ENCODE data around the gene ST8SIA6.
"Not testable (repeated sequence)": the region's sequence is repeated elsewhere in the genome, so short reads cannot be mapped to it uniquely, and the experiment has no call there.

ST8SIA6 gene

DNA sequence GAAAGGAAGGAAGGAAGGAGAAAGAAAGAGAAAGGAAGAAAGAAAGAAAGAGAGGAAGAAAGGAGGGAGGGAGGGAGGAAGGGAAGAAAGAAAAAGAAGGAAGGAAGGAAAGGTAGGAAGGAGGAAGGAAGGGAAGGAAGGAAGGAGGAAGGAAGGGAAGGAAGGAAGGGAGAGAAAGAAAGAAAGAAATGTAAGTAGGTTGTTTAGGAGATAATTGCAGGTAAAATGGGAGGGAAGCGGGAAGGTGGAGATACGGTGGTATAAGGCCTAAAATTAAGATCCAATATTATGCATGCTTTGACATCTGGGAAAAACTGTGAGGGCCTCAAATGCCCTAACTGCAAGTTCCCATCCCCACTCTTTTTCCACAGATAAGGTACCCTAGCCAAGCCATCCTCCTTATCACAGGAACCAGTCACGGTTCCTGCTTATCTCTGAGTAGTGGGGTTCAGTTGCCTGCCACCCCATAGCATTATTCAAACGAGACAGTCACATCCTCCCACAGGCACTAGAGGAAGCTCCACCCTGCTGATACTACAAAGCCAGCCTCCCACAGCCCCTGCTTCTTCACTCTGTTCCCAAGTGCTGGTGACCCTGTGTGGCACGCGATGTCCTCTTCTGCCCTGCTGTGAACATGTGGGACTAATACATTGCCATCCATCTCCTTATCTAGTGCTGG lies 28.7 kb downstream of the ST8SIA6 start:
- no peak for DNase-seq

DNA sequence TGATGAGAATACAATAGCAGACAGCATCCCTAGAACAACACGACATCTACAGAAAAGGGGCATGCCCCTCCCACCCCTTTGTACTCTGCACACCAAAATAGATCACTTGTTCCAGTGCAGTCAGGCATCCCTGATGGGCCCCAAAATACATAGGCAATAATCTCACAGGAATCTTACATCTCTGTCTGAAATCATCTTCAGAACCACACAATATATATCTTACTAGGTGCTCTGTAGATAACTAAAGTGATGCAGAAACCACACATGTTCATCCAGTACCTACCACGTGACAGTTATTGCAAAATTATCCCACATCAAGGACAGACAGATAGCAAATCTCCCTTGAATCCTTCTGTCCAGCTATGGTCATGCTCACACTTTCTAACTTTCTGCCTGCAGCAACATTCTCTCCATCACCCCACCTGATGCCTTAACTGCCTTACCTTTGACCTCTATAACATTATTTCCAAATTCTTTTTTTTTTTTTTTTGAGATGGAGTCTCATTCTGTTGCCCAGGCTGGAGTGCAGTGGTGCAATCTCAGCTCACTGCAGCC lies 30.7 kb downstream of the ST8SIA6 start:
- DNase-seq = no peak

- DNase-seq = no peak
Measured at GRCh38 chr10:17422931-17423330, 31.5 kb downstream of the ST8SIA6 start.

DNA sequence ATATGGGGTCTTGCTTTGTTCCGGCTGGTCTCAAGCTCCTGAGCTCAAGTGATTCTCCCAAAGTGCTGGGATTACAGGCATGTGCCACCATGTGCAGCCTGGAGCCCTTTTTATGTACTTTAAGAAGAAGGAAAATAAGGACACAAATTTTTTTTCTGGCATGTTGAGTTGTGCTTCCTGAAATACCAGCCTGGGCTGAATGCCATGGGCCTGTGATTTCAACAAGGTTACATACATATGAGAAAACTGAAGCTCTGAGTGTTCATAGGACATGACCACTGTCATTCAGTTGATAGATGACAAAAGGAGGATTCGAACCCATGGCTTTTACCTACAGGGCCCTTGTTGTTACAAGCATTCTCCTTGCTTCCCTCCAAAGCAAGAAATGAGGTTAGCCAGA lies 36.1 kb downstream of the ST8SIA6 start:
- DNase-seq = no peak

GRCh38 chr10:17416442-17417211 lies 37.8 kb downstream of the ST8SIA6 start:
- no peak for DNase-seq

DNA sequence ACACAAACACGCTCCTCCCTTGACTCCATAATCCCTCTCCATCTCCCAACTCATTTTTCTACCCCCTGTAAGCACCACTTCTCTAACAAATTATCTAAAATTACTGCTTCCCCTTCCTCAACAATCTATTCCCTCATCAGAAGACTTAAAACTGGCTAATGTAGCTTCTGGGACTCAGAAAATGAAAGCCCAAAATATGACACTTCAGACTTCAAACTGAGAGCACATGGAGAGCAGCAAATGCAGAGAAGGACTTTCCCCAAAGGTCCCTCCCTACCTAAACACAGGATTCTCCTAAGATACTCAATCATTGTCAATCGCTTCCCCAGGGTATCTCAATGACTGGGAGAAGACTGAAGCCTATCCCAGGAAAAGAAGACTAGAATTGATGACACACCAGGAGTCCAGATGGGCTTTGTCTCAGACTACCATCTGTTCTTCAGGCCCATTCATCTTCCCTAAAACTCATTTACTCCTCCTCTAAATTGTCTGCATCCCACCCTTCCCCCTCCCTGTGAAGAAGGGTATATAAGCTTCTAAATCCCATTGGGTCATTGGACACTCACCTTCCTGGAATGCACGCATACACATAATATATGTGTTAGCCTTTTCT lies 39.2 kb downstream of the ST8SIA6 start:
- DNase-seq = peak; percentile 17

GRCh38 chr10:17414484-17414883 lies 39.9 kb downstream of the ST8SIA6 start:
- no peak for DNase-seq

GRCh38 chr10:17413876-17414275 lies 40.5 kb downstream of the ST8SIA6 start:
- no peak for DNase-seq

DNA sequence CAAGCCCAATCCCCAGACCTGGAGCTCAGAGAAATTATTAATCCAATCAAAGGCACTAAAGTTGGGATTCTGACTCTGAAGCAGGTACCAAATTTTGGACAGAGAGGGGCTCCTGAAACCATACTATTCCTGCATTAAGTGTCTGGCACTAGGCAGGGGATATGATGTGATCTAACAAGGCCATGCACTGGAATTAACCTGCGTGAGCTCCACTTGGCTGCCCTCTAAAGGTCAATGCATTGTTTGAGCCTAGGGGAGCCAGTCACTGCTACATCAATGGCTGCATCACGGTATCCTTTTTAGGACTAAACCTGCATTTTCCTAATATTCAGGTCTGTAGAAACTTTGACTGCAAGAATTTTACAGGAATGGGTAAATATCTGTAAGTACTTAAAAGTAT lies 42.1 kb downstream of the ST8SIA6 start:
- DNase-seq = no peak

DNA sequence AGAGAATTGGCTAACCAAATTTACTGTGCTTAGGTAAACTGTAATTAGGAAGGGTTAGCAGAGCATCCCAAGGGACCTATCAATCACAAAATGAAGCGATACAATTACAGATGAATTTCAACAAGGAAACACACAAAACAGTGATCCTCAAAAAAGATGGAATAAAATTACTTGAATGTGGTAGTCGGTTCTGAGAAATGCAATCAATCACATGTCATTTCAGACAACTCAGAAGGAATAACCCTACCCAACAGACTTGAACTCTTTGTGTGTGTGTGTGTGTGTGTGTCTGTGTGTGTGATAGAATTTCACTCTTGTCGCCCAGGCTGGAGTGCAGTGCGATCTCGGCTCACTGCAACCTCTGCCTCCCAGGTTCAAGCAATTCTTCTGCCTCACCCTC lies 43.5 kb downstream of the ST8SIA6 start:
- no peak for DNase-seq

GRCh38 chr10:17409170-17409733 lies 45.1 kb downstream of the ST8SIA6 start:
- DNase-seq = no peak

GRCh38 chr10:17407047-17407446 lies 47.3 kb downstream of the ST8SIA6 start:
- no peak for DNase-seq

DNA sequence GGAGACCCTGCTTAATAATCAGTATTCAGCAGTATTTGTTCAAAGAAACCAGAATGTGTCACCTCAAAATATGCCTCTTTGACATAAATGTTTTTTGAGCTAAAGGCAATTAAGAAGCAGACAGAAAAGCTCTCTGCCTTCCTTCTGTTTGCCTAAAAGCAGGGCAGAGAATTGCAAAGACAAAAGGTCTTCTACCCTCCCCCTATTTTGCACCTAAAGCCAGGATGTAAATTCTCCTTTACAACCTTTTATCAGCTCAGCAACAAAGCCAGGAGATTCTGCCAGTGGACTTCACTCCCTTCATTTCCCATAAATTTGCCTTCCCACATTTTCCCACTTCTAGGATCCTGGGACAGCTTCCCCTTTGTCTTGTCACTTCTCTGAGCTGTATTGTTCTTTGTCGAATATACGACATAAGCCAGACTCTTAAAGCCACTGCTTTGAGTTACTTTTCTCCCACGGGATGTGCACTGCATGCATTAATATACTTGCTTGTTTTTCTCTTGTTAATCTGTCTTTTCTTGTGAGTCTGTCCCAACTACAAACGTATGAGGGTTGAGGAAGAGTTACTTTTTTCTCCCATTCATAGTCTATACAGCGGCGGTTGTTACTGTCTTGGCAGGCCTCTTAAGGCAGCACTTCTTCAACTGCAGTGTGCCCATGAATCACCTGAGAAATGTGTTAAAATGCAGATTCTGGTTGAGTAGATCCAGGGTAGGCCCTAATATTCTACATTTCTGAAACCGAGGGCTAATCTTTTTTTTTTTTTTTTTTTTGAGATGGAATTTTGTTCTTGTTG lies 48.2 kb downstream of the ST8SIA6 start:
- no peak for DNase-seq

GRCh38 chr10:17403161-17403560 lies 51.2 kb downstream of the ST8SIA6 start:
- DNase-seq = no peak

DNA sequence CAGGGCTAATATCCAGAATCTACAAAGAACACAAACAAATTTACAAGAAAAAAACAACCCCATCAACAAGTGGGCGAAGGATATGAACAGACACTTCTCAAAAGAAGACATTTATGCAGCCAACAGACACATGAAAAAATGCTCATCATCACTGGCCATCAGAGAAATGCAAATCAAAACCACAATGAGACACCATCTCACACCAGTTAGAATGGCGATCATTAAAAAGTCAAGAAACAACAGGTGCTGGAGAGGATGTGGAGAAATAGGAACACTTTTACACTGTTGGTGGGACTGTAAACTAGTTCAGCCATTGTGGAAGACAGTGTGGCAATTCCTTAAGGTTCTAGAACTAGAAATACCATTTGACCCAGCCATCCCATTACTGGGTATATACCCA lies 52.4 kb downstream of the ST8SIA6 start:
- DNase-seq = not testable (repeated sequence)

DNA sequence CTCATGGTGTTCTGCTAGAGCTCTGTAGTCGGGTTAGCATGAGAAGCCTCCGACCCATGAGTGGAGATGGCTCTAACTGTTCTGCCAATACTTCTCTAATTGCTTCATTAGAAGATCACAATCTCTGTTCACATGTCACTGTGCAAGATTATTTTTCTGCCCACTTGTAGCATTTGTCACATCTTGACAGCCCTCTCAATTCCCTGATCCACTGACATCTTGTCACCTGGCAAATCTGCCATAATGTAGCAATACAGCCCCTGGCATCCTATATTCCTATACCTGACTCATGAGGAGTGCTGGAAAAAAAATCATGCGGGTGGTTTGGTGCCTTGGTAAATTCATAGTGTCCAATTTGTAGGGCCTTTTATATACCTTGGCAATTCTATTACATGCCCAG lies 58.4 kb downstream of the ST8SIA6 start:
- DNase-seq = no peak

- DNase-seq = no peak
Measured at GRCh38 chr10:17394854-17395253, 59.5 kb downstream of the ST8SIA6 start.

DNA sequence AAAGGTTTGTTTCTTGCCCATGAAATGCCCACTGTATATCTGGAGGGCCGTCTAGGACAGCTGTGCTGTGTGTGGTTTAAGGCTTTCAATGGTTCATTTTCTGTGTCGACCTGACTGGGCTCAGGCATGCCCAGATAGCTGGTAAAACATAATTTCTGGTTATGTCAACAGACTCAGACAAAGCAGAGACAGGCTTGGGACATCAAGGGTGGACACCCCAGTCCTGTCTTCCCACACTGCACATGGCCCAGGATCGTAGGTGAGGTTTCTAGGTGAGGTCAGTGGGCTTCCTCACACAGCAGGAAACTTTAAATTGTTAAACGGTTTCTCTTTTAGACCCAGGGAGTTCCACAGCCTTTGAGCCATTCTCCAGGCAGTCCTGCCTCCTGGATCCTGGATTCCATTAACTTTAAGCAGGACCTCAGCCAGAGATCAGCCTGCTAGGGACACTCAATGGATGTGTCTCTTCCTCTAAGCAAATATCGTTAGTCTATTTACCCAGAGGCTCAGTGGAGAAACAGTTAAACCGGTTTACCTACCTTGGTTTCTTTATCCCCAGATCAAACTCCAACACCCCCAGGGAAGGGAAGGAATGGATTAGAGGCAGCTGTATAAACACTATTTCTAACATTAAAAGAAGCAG lies 66.4 kb downstream of the ST8SIA6 start:
- no peak for DNase-seq

DNA sequence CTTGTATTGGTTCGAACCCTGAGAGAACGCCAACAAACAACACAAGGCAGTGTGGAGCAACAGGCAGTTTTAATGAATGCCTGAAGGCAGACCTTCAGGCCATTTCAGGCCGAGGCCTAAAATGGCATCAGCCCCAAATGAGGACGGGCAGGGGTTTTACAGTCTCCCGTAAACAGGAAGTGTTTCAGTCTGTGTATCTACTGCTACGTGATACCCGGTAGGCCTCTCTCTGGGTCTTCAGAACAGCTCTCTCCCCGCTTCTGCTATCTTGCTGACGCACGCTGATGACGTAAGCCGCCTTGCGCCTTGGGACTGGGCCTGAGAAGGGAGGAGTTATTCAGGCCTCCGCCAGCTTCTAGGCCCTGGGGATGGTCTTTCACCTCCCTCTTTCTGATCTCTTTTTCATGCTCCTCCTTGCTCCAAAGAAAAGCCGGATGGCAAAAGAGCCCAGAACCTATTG lies 67.7 kb downstream of the ST8SIA6 start:
- DNase-seq = peak; percentile 49

DNA sequence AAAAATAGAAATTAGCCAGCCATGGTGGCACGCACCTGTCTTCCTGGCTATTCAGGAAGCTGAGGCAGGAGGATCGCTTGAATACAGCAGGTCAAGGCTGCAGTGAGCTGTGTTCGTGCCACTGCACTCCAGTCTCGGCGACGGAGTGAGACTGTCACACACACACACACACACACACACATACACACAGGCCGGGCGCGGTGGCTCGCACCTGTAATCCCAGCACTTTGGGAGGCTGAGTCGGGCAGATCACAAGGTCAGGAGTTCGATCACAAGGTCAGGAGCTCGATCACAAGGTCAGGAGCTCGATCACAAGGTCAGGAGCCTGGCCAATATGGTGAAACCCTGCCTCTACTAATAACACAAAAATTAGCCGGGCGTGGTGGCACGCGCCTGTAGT lies 68.4 kb downstream of the ST8SIA6 start:
- DNase-seq = no peak

DNA sequence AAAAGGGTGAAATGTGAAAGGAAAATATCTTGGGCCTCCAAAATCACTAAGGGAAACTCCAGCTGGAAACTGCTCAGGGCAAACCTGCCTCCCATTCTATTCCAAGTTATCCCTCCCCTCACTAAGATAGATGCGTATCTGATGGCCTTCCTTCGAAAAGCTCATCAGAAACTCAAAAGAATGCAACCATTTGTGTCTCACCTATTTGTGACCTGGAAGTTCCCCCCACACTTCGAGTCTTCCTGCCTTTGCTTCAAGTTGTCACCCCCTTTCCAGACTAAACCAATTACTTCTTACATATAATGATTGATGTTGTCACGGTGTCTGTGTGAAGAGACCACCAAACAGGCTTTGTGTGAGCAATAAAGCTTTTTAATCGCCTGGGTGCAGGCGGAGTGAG lies 69.3 kb downstream of the ST8SIA6 start:
- DNase-seq = no peak

All from NCI-H446 treated with DMSO at 0.1 percent for 48 hours (cell line).